SK-N-SH (cell line): ENCODE results near the gene JMJD8. TPM values are rescaled to one million over a fixed set of nuclear protein-coding genes. Genes with fewer than 3 reads are reported as not detected.

Experiments
- CTCF ChIA-PET: fragments of 300-600, 350-600 bp; formaldehyde crosslinking; extraction: SDS; loops from one replicate; lab custom pipeline; 2021; lab: Yijun Ruan, JAX
- POLR2A ChIA-PET: fragments of 350-600 bp; sonication (Branson Sonifier 250); formaldehyde crosslinking; extraction: SDS; loops from one replicate; lab custom pipeline; 2020; ENCODE audit warnings: antibody characterized with exemption, inconsistent platforms; lab: Yijun Ruan, JAX
- DNase-seq: peaks from one replicate; pipeline ENCODE4 v3.0.0; 2012
- H2AFZ ChIP-seq: fragments of 200-600 bp; sonication (generic); 2 replicates; pipeline ENCODE4 v1.8.1; 2016; ENCODE audit warnings: antibody characterized with exemption, mild to moderate bottlenecking, low read depth
- H3F3A ChIP-seq: fragments of 200-600 bp; sonication (generic); replicated peaks from 2 replicates; pipeline ENCODE3; 2016; ENCODE audit warnings: antibody characterized with exemption, mild to moderate bottlenecking; ENCODE audit not compliant: insufficient read depth
- H3K27ac ChIP-seq, 2 experiments: fragments of 200-500 bp in 1 of 2; fragments of 200-600 bp in 1 of 2; sonication (Bioruptor generic) in 1 of 2; sonication (generic), shearing (Covaris generic) in 1 of 2; 2 replicates each; pipeline versions ENCODE4 v1.5.1 to v1.6.1; 2014 to 2016; ENCODE audit warnings: low read depth in 2 of 2, inconsistent platforms in 1 of 2, low read length in 1 of 2, mild to moderate bottlenecking in 1 of 2, mixed read lengths in 1 of 2
- H3K27me3 ChIP-seq: fragments of 200-600 bp; sonication (generic), shearing (Covaris generic); 2 replicates; pipeline ENCODE4 v1.6.1; 2016; ENCODE audit warnings: mixed run types; ENCODE audit not compliant: insufficient read depth
- H3K36me3 ChIP-seq, 2 experiments: fragments of 200-500 bp in 1 of 2; fragments of 200-600 bp in 1 of 2; sonication (Bioruptor generic) in 1 of 2; sonication (generic) in 1 of 2; replicated peaks in 1 of 2; 2 replicates each; pipeline versions ENCODE3 to v1.5.1; 2014 to 2016; ENCODE audit warnings: low read length in 1 of 2, mild to moderate bottlenecking in 1 of 2; ENCODE audit not compliant: insufficient read depth in 2 of 2, control insufficient read depth in 1 of 2
- H3K4me1 ChIP-seq, 2 experiments: fragments of 200-500 bp in 1 of 2; fragments of 200-600 bp in 1 of 2; sonication (Bioruptor generic) in 1 of 2; sonication (generic), shearing (Covaris generic) in 1 of 2; 2 replicates each; pipeline versions ENCODE4 v1.5.1 to v1.6.1; 2014 to 2016; ENCODE audit warnings: low read depth in 1 of 2, low read length in 1 of 2, mixed run types in 1 of 2; ENCODE audit not compliant: insufficient read depth in 2 of 2, control insufficient read depth in 1 of 2
- H3K4me2 ChIP-seq: fragments of 200-600 bp; sonication (generic), shearing (Covaris generic); 2 replicates; pipeline ENCODE4 v1.6.1; 2017; ENCODE audit warnings: mixed run types
- H3K4me3 ChIP-seq, 2 experiments: fragments of 200-500 bp in 1 of 2; fragments of 200-600 bp in 1 of 2; sonication (Bioruptor generic) in 1 of 2; sonication (generic), shearing (Covaris generic) in 1 of 2; 2 replicates each; pipeline versions ENCODE4 v1.5.1 to v1.8.1; 2014 to 2016; ENCODE audit warnings: low read depth in 2 of 2, inconsistent platforms in 1 of 2, low read length in 1 of 2, mild to moderate bottlenecking in 1 of 2, mixed read lengths in 1 of 2, moderate library complexity in 1 of 2
- H3K79me2 ChIP-seq: fragments of 200-600 bp; sonication (generic); 2 replicates; pipeline ENCODE4 v1.8.1; 2017; ENCODE audit warnings: mild to moderate bottlenecking; ENCODE audit not compliant: insufficient read depth
- H3K9ac ChIP-seq: fragments of 200-600 bp; sonication (generic); 2 replicates; pipeline ENCODE4 v1.6.1; 2017; ENCODE audit warnings: mixed run types
- H3K9me2 ChIP-seq: fragments of 200-600 bp; sonication (generic); 2 replicates; pipeline ENCODE4 v1.6.1; 2017; ENCODE audit warnings: mixed run types
- H3K9me3 ChIP-seq: fragments of 200-600 bp; sonication (generic); 2 replicates; pipeline ENCODE4 v1.6.1; 2017; ENCODE audit warnings: mixed run types, mild to moderate bottlenecking, moderate library complexity
- H4K20me1 ChIP-seq: fragments of 200-600 bp; sonication (generic); 2 replicates; pipeline ENCODE4 v1.6.1; 2017; ENCODE audit warnings: mild to moderate bottlenecking, mixed run types; ENCODE audit not compliant: insufficient read depth
- CHD2 ChIP-seq: fragments of 150-350 bp; IDR thresholded peaks from 2 replicates; pipeline ENCODE4 v1.6.1; 2018; ENCODE audit warnings: low read length; ENCODE audit not compliant: partially characterized antibody
- ELF1 ChIP-seq: IDR thresholded peaks from 2 replicates; pipeline ENCODE4 v1.4.0; 2012
- EZH2phosphoT487 ChIP-seq: fragments of 200-600 bp; sonication (generic); IDR thresholded peaks from 2 replicates; pipeline ENCODE4 v1.6.1; 2017; ENCODE audit warnings: low read depth, mixed run types, mild to moderate bottlenecking, antibody characterized with exemption, moderate library complexity, borderline replicate concordance
- FOSL2 ChIP-seq: IDR thresholded peaks from 2 replicates; pipeline ENCODE4 v1.4.0; 2012; ENCODE audit warnings: low read depth, mild to moderate bottlenecking, moderate library complexity, borderline replicate concordance
- FOXJ3 ChIP-seq: sonication (generic); formaldehyde crosslinking; IDR thresholded peaks from 2 replicates; pipeline ENCODE4 v1.5.1; 2020; ENCODE audit warnings: mild to moderate bottlenecking, missing genetic modification reagents
- GABPA ChIP-seq: IDR thresholded peaks from 2 replicates; pipeline ENCODE4 v1.4.0; 2012; ENCODE audit warnings: low read depth, mild to moderate bottlenecking
- MEF2A ChIP-seq: IDR thresholded peaks from 2 replicates; pipeline ENCODE4 v1.4.0; 2012; ENCODE audit warnings: low read depth, borderline replicate concordance
- MXI1 ChIP-seq: IDR thresholded peaks from 2 replicates; pipeline ENCODE4 v1.6.1; 2012; ENCODE audit warnings: mild to moderate bottlenecking, low read depth, low read length, improper control_type of control experiment
- NFIC ChIP-seq: IDR thresholded peaks from 2 replicates; pipeline ENCODE4 v1.4.0; 2012; ENCODE audit warnings: borderline replicate concordance
- NRF1 ChIP-seq: IDR thresholded peaks from 2 replicates; pipeline ENCODE4 v1.6.1; 2012; ENCODE audit warnings: low read depth, mild to moderate bottlenecking, low read length
- PBX3 ChIP-seq: IDR thresholded peaks from 2 replicates; pipeline ENCODE4; 2012
- RAD21 ChIP-seq: IDR thresholded peaks from 2 replicates; pipeline ENCODE4 v1.6.1; 2012; ENCODE audit warnings: mild to moderate bottlenecking, low read length
- RXRA ChIP-seq: IDR thresholded peaks from 2 replicates; pipeline ENCODE4 v1.4.0; 2012; ENCODE audit warnings: low read depth, mild to moderate bottlenecking, borderline replicate concordance
- SIN3A ChIP-seq: IDR thresholded peaks from 2 replicates; pipeline ENCODE4 v1.6.1; 2012; ENCODE audit warnings: low read depth, mild to moderate bottlenecking, low read length, moderate library complexity, borderline replicate concordance
- SMC3 ChIP-seq: IDR thresholded peaks from 2 replicates; pipeline ENCODE4 v1.6.1; 2012; ENCODE audit warnings: low read depth, low read length, improper control_type of control experiment
- TAF1 ChIP-seq: IDR thresholded peaks from 2 replicates; pipeline ENCODE4 v1.6.1; 2012; ENCODE audit warnings: low read depth, mild to moderate bottlenecking, low read length, moderate library complexity, borderline replicate concordance
- USF2 ChIP-seq: fragments of 150-350 bp; IDR thresholded peaks from 2 replicates; pipeline ENCODE4 v1.6.1; 2017; ENCODE audit warnings: antibody characterized with exemption, low read length, low read depth, borderline replicate concordance
- YY1 ChIP-seq: IDR thresholded peaks from 2 replicates; pipeline ENCODE4 v1.4.0; 2012; ENCODE audit warnings: low read depth, mild to moderate bottlenecking
- ZBTB33 ChIP-seq: IDR thresholded peaks from 2 replicates; pipeline ENCODE4 v1.4.0; 2012; ENCODE audit warnings: low read depth, borderline replicate concordance
- WGBS: methylation state at CpG from one replicate; pipeline ENCODE4 v1.1.6; 2017; ENCODE audit warnings: low lambda C conversion rate; 5-methylcytosine and 5-hydroxymethylcytosine counted together
- polyA plus RNA-seq, 3 experiments: library from polyadenylated mRNA; depleted of rRNA; stranded (reverse); fragments of >200 nt; gene quantifications; 2 replicates each; pipeline ENCODE4 v1.2.3, GENCODE V29; 2012
- TF ChIP-seq, protein P1 (sequence below): fragments of 200-600 bp; sonication (generic); IDR thresholded peaks from 2 replicates; pipeline ENCODE4 v1.6.1; 2017; ENCODE audit warnings: antibody characterized with exemption, mild to moderate bottlenecking, moderate library complexity
- TF ChIP-seq, protein P2 (sequence below): IDR thresholded peaks from 2 replicates; pipeline ENCODE4 v1.4.0; 2012; ENCODE audit warnings: low read depth, borderline replicate concordance
- TF ChIP-seq, protein P3 (sequence below): fragments of 150-350 bp; IDR thresholded peaks from 2 replicates; pipeline ENCODE4 v1.6.1; 2016; ENCODE audit warnings: mild to moderate bottlenecking, low read depth, low read length

The JMJD8 gene
- polyA plus RNA-seq, 1 of the 3 experiments (the other 2 are of a cell fraction): 67.0 TPM

DNA sequence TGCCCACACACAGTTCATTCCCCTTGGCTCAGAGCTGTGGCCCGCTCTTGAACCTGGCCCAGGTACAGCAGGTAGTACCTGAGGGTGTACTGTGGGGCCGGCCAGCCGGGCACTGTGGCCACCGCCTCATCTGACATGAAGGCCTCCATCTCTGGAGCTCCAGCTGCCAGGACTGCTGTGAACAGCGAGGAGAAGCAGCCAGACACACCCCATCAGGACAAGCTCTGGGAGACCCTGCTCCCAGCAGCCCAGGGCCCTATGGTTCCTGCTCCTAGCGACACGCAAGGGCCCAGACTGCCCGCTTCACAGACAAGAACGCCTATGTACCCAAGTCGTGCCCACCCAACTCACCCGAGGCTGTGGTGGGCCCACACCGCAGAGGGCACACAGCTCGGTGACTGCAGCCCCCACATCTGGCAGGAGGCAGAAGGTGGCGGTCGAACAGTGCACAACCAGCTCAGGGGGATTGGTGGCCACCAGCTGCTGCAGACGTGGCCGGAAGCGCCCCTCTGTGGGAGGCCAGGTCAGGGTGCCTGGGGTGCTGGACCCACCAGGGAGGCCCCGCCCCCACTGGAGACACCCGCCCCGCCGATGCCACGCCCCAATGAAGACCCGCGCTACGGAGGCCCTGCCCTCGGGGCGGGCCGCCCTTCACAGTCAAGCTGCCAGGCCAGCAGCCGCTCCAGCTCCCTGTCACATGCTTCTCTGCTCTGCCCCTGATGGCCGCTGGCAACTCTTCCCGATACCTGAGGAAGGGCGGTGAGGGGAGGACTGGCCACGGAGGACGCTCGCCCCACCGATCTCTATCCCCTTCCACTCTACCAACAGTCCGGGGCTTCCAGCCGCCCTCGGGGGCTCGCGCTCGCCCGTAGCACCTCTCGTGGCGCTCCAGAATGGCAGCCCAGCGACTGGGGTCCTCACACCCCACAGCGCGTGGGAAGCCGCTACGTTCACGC, 5.0 kb downstream of the JMJD8 start:
- H3F3A ChIP-seq: peaks cover 10% of the 10 kb centered on the region
- peak overlapping the region; percentile 65; the same call in 1 of the 2 replicates for H3K9ac ChIP-seq
- TF ChIP-seq EZH2phosphoT487 (no peak), MEF2A (no peak), ELF1 (no peak), NRF1 (no peak), MXI1 (peak; percentile 74; the same call in 1 of the 2 replicates), NFIC (no peak), RXRA (no peak), USF2 (0 out of 2 replicates have a peak, but pooled peaks have one; percentile 16), CHD2 (no peak), GABPA (no peak), ZBTB33 (no peak), RAD21 (no peak), SIN3A (no peak), SMC3 (no peak), PBX3 (no peak), FOSL2 (no peak), YY1 (no peak), TAF1 (peak; percentile 25; the same call in 1 of the 2 replicates), FOXJ3 (CRISPR knock-in tag) (0 out of 2 replicates have a peak, but pooled peaks have one; percentile 44)
- TF ChIP-seq, protein P1, sequence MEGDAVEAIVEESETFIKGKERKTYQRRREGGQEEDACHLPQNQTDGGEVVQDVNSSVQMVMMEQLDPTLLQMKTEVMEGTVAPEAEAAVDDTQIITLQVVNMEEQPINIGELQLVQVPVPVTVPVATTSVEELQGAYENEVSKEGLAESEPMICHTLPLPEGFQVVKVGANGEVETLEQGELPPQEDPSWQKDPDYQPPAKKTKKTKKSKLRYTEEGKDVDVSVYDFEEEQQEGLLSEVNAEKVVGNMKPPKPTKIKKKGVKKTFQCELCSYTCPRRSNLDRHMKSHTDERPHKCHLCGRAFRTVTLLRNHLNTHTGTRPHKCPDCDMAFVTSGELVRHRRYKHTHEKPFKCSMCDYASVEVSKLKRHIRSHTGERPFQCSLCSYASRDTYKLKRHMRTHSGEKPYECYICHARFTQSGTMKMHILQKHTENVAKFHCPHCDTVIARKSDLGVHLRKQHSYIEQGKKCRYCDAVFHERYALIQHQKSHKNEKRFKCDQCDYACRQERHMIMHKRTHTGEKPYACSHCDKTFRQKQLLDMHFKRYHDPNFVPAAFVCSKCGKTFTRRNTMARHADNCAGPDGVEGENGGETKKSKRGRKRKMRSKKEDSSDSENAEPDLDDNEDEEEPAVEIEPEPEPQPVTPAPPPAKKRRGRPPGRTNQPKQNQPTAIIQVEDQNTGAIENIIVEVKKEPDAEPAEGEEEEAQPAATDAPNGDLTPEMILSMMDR: no peak
- TF ChIP-seq, protein P2, sequence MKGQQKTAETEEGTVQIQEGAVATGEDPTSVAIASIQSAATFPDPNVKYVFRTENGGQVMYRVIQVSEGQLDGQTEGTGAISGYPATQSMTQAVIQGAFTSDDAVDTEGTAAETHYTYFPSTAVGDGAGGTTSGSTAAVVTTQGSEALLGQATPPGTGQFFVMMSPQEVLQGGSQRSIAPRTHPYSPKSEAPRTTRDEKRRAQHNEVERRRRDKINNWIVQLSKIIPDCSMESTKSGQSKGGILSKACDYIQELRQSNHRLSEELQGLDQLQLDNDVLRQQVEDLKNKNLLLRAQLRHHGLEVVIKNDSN: 0 out of 2 replicates have a peak, but pooled peaks have one; percentile 22
- TF ChIP-seq, protein P3, sequence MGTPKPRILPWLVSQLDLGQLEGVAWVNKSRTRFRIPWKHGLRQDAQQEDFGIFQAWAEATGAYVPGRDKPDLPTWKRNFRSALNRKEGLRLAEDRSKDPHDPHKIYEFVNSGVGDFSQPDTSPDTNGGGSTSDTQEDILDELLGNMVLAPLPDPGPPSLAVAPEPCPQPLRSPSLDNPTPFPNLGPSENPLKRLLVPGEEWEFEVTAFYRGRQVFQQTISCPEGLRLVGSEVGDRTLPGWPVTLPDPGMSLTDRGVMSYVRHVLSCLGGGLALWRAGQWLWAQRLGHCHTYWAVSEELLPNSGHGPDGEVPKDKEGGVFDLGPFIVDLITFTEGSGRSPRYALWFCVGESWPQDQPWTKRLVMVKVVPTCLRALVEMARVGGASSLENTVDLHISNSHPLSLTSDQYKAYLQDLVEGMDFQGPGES: no peak

More for the DNA sequence above, 5.0 kb downstream of the JMJD8 start:
- POLR2A ChIA-PET: interaction anchor here (0.6 to 1.7 kb wide), 12 partner anchors 10 to 43 kb away, joined by 3 to 10 read pairs (median 4); partner anchors contain the start of genes MCRIP2, METTL26, RHOT2 and WDR24
- CTCF ChIA-PET: interaction anchor here (0.5 to 3.8 kb wide), 6 partner anchors 11 to 41 kb away, joined by 3 to 20 read pairs (median 10); partner anchors contain the start of genes RHOT2 and WDR90
- Histone ChIP-seq H2AFZ (0 out of 2 replicates have a peak overlapping the region, but pooled peaks have one; percentile 82), H3K36me3 (peaks cover 13 to 27% of the 10 kb centered on the region in 2 experiments), H3K9me2 (no peaks in the 10 kb centered on the region), H4K20me1 (peaks cover 23% of the 10 kb centered on the region), H3K4me1 (peaks cover 8 to 45% of the 10 kb centered on the region in 2 experiments; a peak in 2 of 4 replicates), H3K4me2 (peak overlapping the region; percentile 96), H3K79me2 (peaks cover 34% of the 10 kb centered on the region), H3K4me3 (peak overlapping the region; percentile 60 to 70), H3K27me3 (no peaks in the 10 kb centered on the region), H3K9me3 (no peaks in the 10 kb centered on the region), H3K27ac (peak overlapping the region; percentile 82 to 96)
- DNase-seq: peak; percentile 91
- WGBS: 4% methylated on average over 8 of the region's 52 CpGs
